H9 (cell line): ENCODE data around the gene LMTK2. TPM values are rescaled to one million over a fixed set of nuclear protein-coding genes. Genes with fewer than 3 reads are reported as not detected.

ENCODE experiments used
- DNase-seq: peaks from one replicate; pipeline ENCODE4 v3.0.0-alpha.2; 2017
- H2AFZ ChIP-seq: one replicate; pipeline ENCODE4 v1.6.1; 2013; ENCODE audit warnings: mild to moderate bottlenecking, low read length, control low read depth, moderate library complexity
- H2AK5ac ChIP-seq: 2 replicates; pipeline ENCODE4 v1.6.1; 2013; ENCODE audit warnings: low read length, control low read depth, mixed read lengths; ENCODE audit not compliant: insufficient read length
- H2BK120ac ChIP-seq: one replicate; pipeline ENCODE4 v1.6.1; 2013; ENCODE audit warnings: low read depth, mild to moderate bottlenecking, low read length, control low read depth, inconsistent platforms; ENCODE audit not compliant: poor library complexity, severe bottlenecking
- H2BK12ac ChIP-seq: 2 replicates; pipeline ENCODE4 v1.6.1; 2013; ENCODE audit warnings: low read length, control low read depth, mixed read lengths, low read depth; ENCODE audit not compliant: insufficient read length
- H2BK15ac ChIP-seq: 2 replicates; pipeline ENCODE4 v1.6.1; 2013; ENCODE audit warnings: low read depth, low read length, control low read depth
- H2BK20ac ChIP-seq: one replicate; pipeline ENCODE4 v1.6.1; 2013; ENCODE audit warnings: low read depth, mild to moderate bottlenecking, low read length, control low read depth, inconsistent platforms; ENCODE audit not compliant: poor library complexity, severe bottlenecking
- H2BK5ac ChIP-seq: 2 replicates; pipeline ENCODE4 v1.6.1; 2013; ENCODE audit warnings: low read length, control low read depth, mixed read lengths; ENCODE audit not compliant: insufficient read length
- H3K14ac ChIP-seq: 2 replicates; pipeline ENCODE4 v1.6.1; 2013; ENCODE audit warnings: low read length, control low read depth; ENCODE audit not compliant: insufficient read depth
- H3K18ac ChIP-seq: 2 replicates; pipeline ENCODE4 v1.6.1; 2013; ENCODE audit warnings: low read depth, mild to moderate bottlenecking, mixed read lengths, low read length, control low read depth; ENCODE audit not compliant: insufficient read length
- H3K23ac ChIP-seq: 2 replicates; pipeline ENCODE4 v1.6.1; 2013; ENCODE audit warnings: low read length, control low read depth, mixed read lengths, low read depth; ENCODE audit not compliant: insufficient read length
- H3K23me2 ChIP-seq: 2 replicates; pipeline ENCODE4 v1.6.1; 2013; ENCODE audit warnings: low read depth, mild to moderate bottlenecking, mixed read lengths, low read length, control low read depth; ENCODE audit not compliant: insufficient read length, poor library complexity, severe bottlenecking
- H3K27ac ChIP-seq: 2 replicates; pipeline ENCODE4 v1.5.1; 2013; ENCODE audit warnings: low read length, control low read depth, mixed read lengths, low read depth; ENCODE audit not compliant: insufficient read length
- H3K27me3 ChIP-seq: 2 replicates; pipeline ENCODE4 v1.6.1; 2013; ENCODE audit warnings: low read length, control low read depth, inconsistent platforms; ENCODE audit not compliant: insufficient read depth
- H3K4ac ChIP-seq: 2 replicates; pipeline ENCODE4 v1.6.1; 2013; ENCODE audit warnings: low read depth, mild to moderate bottlenecking, control low read depth, inconsistent platforms, low read length, moderate library complexity
- H3K4me1 ChIP-seq: 2 replicates; pipeline ENCODE4 v1.6.1; 2013; ENCODE audit warnings: low read length, control low read depth, inconsistent platforms; ENCODE audit not compliant: insufficient read depth
- H3K4me2 ChIP-seq: 2 replicates; pipeline ENCODE4 v1.6.1; 2013; ENCODE audit warnings: low read length, control low read depth, mixed read lengths; ENCODE audit not compliant: insufficient read length, insufficient read depth
- H3K56ac ChIP-seq: 2 replicates; pipeline ENCODE4 v1.6.1; 2013; ENCODE audit warnings: low read depth, mild to moderate bottlenecking, mixed read lengths, low read length, control low read depth; ENCODE audit not compliant: insufficient read length
- H3K79me1 ChIP-seq: 2 replicates; pipeline ENCODE4 v1.6.1; 2013; ENCODE audit warnings: low read depth, mild to moderate bottlenecking, moderate library complexity, low read length, control low read depth, inconsistent platforms; ENCODE audit not compliant: insufficient read depth, poor library complexity, severe bottlenecking
- H3K79me2 ChIP-seq: 2 replicates; pipeline ENCODE4 v1.6.1; 2013; ENCODE audit warnings: low read length, control low read depth, inconsistent platforms; ENCODE audit not compliant: insufficient read depth
- H3K9ac ChIP-seq: 2 replicates; pipeline ENCODE4 v1.6.1; 2013; ENCODE audit warnings: low read length, control low read depth, mixed read lengths; ENCODE audit not compliant: insufficient read length; ENCODE audit errors: extremely low read depth
- H3K9me3 ChIP-seq: one replicate; pipeline ENCODE4 v1.6.1; 2013; ENCODE audit warnings: low read depth, low read length, inconsistent platforms; ENCODE audit not compliant: control insufficient read depth
- H3T11ph ChIP-seq: one replicate; pipeline ENCODE4 v1.6.1; 2013; ENCODE audit warnings: mild to moderate bottlenecking, low read length, control low read depth, inconsistent platforms
- H4K20me1 ChIP-seq: one replicate; pipeline ENCODE4 v1.6.1; 2013; ENCODE audit not compliant: control insufficient read depth, insufficient read length, insufficient read depth
- H4K5ac ChIP-seq: 2 replicates; pipeline ENCODE4 v1.6.1; 2013; ENCODE audit warnings: low read depth, mild to moderate bottlenecking, mixed read lengths, low read length, control low read depth; ENCODE audit not compliant: insufficient read length
- H4K8ac ChIP-seq: replicated peaks from 2 replicates; pipeline ENCODE4 v1.6.1; 2013; ENCODE audit warnings: low read length, control low read depth, mixed read lengths, low read depth; ENCODE audit not compliant: insufficient read length
- H4K91ac ChIP-seq: 2 replicates; pipeline ENCODE4 v1.6.1; 2013; ENCODE audit warnings: low read depth, mild to moderate bottlenecking, moderate library complexity, mixed read lengths, low read length, control low read depth; ENCODE audit not compliant: insufficient read length
- H3K27ac Mint-ChIP-seq, 3 experiments: 2 replicates in 2 of 3; 3 replicates in 1 of 3; pipeline ENCODE4 v1.8.0; 2020 to 2021; ENCODE audit warnings: mixed read lengths in 3 of 3, mild to moderate bottlenecking in 1 of 3, moderate library complexity in 1 of 3
- H3K27me3 Mint-ChIP-seq: 2 replicates; pipeline ENCODE4 v1.8.0; 2021; ENCODE audit warnings: low read depth, mild to moderate bottlenecking, moderate library complexity, mixed read lengths
- H3K36me3 Mint-ChIP-seq, 3 experiments: 2 replicates in 2 of 3; 3 replicates in 1 of 3; pipeline ENCODE4 v1.8.0; 2020 to 2021; ENCODE audit warnings: low read depth in 3 of 3, mixed read lengths in 3 of 3; ENCODE audit not compliant: insufficient read depth in 1 of 3
- H3K4me1 Mint-ChIP-seq, 2 experiments: 2 replicates each; pipeline ENCODE4 v1.8.0; 2020; ENCODE audit warnings: mixed read lengths in 2 of 2
- H3K4me3 Mint-ChIP-seq, 2 experiments: 2 replicates in 1 of 2; 3 replicates in 1 of 2; pipeline ENCODE4 v1.8.0; 2020 to 2021; ENCODE audit warnings: mild to moderate bottlenecking in 2 of 2, mixed read lengths in 2 of 2, moderate library complexity in 1 of 2
- H3K9me3 Mint-ChIP-seq, 2 experiments: 2 replicates in 1 of 2; 3 replicates in 1 of 2; pipeline ENCODE4 v1.8.0; 2020; ENCODE audit warnings: mild to moderate bottlenecking in 2 of 2, mixed read lengths in 2 of 2, moderate library complexity in 1 of 2
- WGBS: extraction: QIAGEN DNeasy Blood & Tissue Kit; methylation state at CpG from one replicate; pipeline ENCODE4 v1.1.7; 2013; ENCODE audit warnings: missing lambda C conversion rate, low lambda C conversion rate, mixed read lengths; ENCODE audit not compliant: insufficient read length; ENCODE audit errors: extremely low coverage; 5-methylcytosine and 5-hydroxymethylcytosine counted together
- total RNA-seq: library from RNA; stranded (reverse); gene quantifications from 2 replicates; pipeline ENCODE4 v1.2.1, GENCODE V29; 2021
- TF ChIP-seq, protein P1 (sequence below): fragments of 200-600 bp; sonication (generic); conservative IDR thresholded peaks from 3 replicates; pipeline ENCODE4 v1.8.0; 2021; ENCODE audit warnings: antibody characterized with exemption, mild to moderate bottlenecking

Gene LMTK2
- total RNA-seq, 1 experiment from 2014 or later, result 24.9 TPM

DNA sequence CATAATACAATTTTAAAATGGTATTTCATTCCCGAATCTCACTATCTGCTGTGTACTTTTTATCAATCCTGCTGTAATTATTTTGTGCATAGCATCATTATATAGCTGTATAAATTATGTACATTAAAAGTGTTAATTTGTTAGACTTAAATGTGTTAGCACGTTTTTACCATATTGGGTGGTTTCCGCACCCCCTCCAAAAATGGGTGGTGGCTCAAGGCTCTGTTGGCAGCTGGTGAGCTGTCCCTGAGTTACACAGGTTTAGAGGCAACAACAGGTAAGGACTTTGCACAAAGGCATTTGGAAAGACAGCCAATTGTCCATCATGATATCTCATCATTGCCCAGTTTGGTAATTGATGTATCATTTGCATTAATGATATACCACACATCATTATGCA lies 18.6 kb upstream of the LMTK2 start:
- no peak overlapping the region for H4K5ac ChIP-seq
- H3K23ac ChIP-seq, result no peak overlapping the region
- H3K9me3 Mint-ChIP-seq, result no peaks in the 10 kb centered on the region
- no peak overlapping the region for H2BK5ac ChIP-seq
- no peak overlapping the region for H2BK15ac ChIP-seq
- H3K9ac ChIP-seq, result no peak overlapping the region
- H2BK120ac ChIP-seq, result no peak overlapping the region
- H3T11ph ChIP-seq, result no peak overlapping the region
- H3K4ac ChIP-seq, result no peak overlapping the region
- no peaks in the 10 kb centered on the region for H3K36me3 Mint-ChIP-seq
- no peaks in the 10 kb centered on the region for H4K20me1 ChIP-seq
- H3K56ac ChIP-seq, result no peak overlapping the region
- no peak overlapping the region for H2BK20ac ChIP-seq
- H3K9me3 ChIP-seq, result no peaks in the 10 kb centered on the region
- no peaks in the 10 kb centered on the region for H3K27me3 ChIP-seq
- no peak overlapping the region for H3K27ac ChIP-seq
- H3K23me2 ChIP-seq, result no peaks in the 10 kb centered on the region
- no peak for DNase-seq
- no peaks in the 10 kb centered on the region; the same call in 1 of the 2 replicates for H3K27me3 Mint-ChIP-seq
- H3K14ac ChIP-seq, result no peak overlapping the region
- H4K91ac ChIP-seq, result no peak overlapping the region
- no peak overlapping the region for H4K8ac ChIP-seq
- H3K79me1 ChIP-seq, result no peaks in the 10 kb centered on the region
- no CpG with 5 or more reads among the region's 3 CpGs for WGBS
- H3K79me2 ChIP-seq, result no peaks in the 10 kb centered on the region
- TF ChIP-seq, protein P1, sequence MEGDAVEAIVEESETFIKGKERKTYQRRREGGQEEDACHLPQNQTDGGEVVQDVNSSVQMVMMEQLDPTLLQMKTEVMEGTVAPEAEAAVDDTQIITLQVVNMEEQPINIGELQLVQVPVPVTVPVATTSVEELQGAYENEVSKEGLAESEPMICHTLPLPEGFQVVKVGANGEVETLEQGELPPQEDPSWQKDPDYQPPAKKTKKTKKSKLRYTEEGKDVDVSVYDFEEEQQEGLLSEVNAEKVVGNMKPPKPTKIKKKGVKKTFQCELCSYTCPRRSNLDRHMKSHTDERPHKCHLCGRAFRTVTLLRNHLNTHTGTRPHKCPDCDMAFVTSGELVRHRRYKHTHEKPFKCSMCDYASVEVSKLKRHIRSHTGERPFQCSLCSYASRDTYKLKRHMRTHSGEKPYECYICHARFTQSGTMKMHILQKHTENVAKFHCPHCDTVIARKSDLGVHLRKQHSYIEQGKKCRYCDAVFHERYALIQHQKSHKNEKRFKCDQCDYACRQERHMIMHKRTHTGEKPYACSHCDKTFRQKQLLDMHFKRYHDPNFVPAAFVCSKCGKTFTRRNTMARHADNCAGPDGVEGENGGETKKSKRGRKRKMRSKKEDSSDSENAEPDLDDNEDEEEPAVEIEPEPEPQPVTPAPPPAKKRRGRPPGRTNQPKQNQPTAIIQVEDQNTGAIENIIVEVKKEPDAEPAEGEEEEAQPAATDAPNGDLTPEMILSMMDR, result no peak
- H3K18ac ChIP-seq, result no peak overlapping the region
- H2AFZ ChIP-seq, result no peak overlapping the region
- H3K27ac Mint-ChIP-seq, result no peak overlapping the region
- peaks cover 0 to 4% of the 10 kb centered on the region in 2 experiments; a peak in 1 of 4 replicates for H3K4me1 Mint-ChIP-seq
- no peak overlapping the region for H3K4me3 Mint-ChIP-seq
- no peaks in the 10 kb centered on the region for H3K4me1 ChIP-seq
- no peak overlapping the region for H2AK5ac ChIP-seq
- no peak overlapping the region for H3K4me2 ChIP-seq
- no peak overlapping the region for H2BK12ac ChIP-seq
